ENCODE data around the gene PILRB.
"Not testable (repeated sequence)": the region's sequence is repeated elsewhere in the genome, so short reads cannot be mapped to it uniquely, and the experiment has no call there.

PILRB gene

DNA sequence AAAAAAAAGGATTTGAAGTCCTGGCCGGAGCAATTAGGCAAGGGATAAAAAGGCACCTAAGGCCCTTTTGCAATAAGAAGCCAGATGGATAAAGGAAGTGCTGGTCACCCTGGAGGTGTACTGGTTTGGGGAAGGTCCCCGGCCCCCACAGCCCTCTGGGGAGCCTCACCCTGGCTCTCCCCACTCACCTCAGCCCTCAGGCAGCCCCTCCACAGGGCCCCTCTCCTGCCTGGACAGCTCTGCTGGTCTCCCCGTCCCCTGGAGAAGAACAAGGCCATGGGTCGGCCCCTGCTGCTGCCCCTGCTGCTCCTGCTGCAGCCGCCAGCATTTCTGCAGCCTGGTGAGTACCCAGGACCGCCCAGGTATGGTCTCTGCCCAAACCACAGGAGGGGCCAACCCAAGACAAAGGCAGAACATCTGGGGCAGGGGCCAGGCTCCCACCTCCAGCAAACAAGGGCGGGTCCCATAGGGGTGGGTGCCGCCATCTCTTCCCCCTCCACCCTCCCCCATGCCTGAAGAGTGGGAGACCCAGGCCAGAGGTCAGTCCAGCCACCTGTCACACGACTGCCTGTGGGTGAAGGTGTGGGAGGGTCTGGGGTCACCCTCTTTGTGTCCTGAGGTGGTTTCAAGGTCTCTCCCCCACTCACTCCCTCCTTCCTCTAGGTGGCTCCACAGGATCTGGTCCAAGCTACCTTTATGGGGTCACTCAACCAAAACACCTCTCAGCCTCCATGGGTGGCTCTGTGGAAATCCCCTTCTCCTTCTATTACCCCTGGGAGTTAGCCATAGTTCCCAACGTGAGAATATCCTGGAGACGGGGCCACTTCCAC is at the start of gene PILRB:
PILRB (plus strand) TSS at position 91 of the 830 bp plus-strand sequence; CDS start at position 277, 186 bp downstream.
- no peak for DNase-seq

DNA sequence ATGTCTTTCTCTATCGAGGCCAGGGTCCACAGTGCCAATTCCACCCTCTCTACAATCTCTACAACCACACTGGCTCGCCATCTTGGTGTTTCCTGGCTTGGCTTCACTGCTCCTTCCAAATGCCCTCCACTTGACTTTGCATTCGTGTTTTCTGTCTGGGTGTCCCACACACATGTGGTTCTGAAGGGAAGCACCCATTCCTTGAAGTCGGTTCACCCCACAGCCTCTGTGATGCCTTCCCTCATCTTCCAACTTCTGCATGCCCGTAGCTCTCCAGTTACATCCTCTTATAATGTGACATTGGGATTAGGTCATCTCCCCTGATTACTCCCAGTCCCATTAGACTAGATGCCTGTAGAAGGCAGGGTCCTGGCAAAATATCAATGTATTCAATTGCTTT is 39.6 kb upstream of the PILRB start:
- DNase-seq = not testable (repeated sequence)

- DNase-seq = not testable (repeated sequence)
Observed at GRCh38 chr7:100321648-100322047, 36.3 kb upstream of the PILRB start.

GRCh38 chr7:100324194-100324593 is 33.7 kb upstream of the PILRB start:
- DNase-seq = not testable (repeated sequence)

DNA sequence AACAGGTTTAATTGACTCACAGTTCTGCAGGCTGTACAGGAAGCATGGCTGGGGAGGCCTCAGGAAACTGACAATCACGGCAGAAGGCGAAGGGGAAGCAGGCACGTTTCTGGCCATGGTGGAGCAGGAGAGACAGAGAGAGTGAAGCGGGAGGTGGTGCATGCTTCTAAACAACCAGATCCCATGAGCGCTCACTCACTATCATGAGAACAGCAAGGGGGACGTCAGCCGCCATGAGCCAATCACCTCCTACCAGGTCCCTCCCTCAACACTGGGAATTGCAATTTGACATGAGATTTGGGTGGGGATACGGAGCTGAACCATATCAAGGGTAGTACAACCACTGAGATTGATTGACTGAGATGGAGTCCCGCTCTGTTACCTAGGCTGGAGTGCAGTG is 32.2 kb upstream of the PILRB start:
- not testable (repeated sequence) for DNase-seq

- DNase-seq = not testable (repeated sequence)
Observed at GRCh38 chr7:100326914-100327313, 31.0 kb upstream of the PILRB start.

DNA sequence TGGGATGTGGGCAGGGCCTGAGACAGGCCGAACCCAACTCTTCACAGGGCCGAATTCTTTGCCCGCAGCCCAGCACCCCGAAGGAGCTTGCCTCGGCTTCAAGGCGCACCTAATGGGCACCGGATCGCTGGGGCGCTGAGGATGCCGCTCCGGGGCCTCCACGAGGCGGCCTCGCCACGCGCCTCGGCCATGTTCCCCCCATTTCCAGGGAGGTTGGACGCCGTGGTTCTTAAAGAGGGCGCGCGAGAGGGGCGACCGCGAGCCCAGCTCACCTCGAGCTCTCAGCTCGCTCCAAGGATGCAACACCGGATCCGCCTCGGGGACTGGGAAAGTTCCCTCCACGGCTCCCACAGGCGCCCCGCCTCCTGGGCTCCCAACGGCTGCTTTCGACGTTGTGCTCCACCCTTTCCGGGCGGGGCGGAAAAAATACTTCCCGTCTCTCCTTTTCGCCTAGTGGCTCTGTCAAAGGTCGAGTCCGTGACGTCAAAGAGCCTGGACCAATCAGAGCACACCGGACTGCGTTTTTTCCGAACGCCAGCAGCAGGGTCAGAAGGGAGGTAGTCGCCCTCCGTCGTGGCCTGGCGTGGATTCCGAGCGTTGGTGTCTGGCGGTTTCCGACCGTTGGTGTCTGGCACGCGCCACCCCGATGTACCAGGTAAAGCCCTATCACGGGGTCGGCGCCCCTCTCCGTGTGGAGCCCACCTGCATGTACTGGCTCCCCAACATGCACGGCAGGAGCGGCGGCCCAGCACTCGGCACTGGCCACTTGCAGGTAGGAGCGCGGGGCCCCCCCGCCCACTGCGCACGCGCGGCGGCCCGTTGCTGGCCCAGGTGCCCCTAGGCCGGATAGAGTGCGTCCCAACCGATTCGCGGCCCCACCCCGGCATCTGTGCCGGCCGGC is 22.1 kb upstream of the PILRB start:
- peak; percentile 64 to 69 for DNase-seq

- DNase-seq = not testable (repeated sequence)
Observed at GRCh38 chr7:100338083-100338696, 19.7 kb upstream of the PILRB start.

- DNase-seq = not testable (repeated sequence)
Observed at GRCh38 chr7:100341286-100341685, 16.6 kb upstream of the PILRB start.

DNA sequence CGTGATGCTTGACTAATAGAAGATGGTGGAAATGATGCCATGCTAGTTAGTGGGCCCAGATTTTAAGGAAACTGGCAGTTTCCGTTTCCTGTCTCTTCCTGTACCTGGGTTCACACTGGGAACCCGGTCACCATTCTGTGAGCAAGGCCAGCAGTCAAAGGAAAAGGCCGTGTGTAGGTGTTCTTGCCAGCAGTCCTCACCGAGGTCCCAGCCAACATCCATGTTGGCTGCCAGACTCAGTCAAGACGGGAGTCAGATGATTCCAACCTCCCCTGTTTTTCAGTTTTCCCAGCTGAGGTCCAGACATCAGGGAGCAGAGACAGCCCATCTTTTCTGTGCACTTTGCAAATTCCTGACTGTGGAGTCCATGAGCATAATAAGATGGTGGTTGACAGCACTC is 15.2 kb upstream of the PILRB start:
- DNase-seq = no peak

DNA sequence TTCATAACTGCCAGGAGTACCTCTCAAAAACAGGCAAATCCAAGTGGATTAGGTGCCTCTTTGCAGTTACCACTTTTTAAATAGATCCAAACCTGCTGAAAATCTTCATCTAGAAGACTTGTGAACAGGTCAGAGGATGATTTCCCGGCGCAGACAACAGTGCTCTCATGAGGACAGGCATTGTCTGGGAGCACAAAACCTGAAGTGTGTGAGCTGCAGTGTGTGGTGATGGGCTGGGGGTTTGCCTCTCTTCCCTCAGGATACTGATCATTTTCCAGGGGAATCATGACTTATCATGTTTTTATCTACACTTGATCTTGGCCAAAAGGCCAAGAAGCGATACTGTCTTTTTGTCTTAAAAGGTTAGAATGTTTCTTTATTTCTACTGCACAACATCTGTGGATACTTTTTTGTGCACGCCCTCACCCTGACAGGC is 13.8 kb upstream of the PILRB start:
- not testable (repeated sequence) for DNase-seq

- peak in 1 of 2 experiments; percentile 26 for DNase-seq
Observed at GRCh38 chr7:100344560-100345287, 13.2 kb upstream of the PILRB start.

GRCh38 chr7:100345288-100345672 is 12.6 kb upstream of the PILRB start:
- peak; percentile 26 to 48 for DNase-seq

GRCh38 chr7:100346921-100347320 is 11.0 kb upstream of the PILRB start:
- DNase-seq = no peak

DNA sequence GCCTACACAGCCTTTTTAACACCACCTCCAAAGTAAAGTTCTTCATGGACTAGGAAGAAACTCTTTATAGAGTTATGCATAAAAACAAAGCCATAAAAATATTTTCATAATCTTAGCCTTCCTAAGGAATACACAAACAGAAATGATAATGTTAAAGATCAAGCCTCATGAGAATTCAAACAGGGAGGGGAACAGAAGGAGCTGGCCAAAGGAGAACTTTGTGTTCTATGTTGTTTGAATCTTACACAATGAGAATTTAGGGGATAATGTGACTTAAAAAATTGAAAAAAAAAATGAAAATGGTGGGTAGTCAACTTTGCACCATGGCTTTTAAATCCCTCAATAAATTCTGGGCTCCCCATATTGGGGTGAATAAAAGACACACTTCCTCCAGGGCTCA is 9.1 kb upstream of the PILRB start:
- no peak for DNase-seq

- no peak for DNase-seq
Observed at GRCh38 chr7:100349757-100350156, 8.2 kb upstream of the PILRB start.

GRCh38 chr7:100351657-100352058 is 6.3 kb upstream of the PILRB start:
- no peak for DNase-seq

DNA sequence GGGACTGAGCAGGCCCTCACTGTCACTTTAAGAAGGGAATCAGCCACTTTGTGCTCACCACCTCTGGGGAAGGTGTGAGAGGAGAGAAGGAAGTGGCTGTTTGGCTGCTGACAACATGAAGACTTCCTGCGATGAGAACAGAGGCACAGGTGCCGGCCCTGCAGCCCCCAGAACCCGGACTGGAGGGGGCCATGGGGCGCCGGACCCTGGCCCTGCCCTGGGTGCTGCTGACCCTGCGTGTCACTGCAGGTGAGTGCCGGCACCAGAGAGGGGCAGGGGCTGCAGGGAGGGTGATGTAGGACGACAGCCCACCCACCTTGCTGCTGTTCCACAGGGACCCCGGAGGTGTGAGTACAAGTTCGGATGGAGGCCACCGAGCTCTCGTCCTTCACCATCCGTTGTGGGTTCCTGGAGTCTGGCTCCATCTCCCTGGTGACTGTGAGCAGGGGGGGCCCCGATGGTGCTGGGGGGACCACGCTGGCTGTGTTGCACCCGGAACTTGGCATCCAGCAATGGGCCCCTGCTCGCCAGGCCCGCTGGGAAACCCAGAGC is 5.6 kb upstream of the PILRB start:
- DNase-seq = not testable (repeated sequence)

DNA sequence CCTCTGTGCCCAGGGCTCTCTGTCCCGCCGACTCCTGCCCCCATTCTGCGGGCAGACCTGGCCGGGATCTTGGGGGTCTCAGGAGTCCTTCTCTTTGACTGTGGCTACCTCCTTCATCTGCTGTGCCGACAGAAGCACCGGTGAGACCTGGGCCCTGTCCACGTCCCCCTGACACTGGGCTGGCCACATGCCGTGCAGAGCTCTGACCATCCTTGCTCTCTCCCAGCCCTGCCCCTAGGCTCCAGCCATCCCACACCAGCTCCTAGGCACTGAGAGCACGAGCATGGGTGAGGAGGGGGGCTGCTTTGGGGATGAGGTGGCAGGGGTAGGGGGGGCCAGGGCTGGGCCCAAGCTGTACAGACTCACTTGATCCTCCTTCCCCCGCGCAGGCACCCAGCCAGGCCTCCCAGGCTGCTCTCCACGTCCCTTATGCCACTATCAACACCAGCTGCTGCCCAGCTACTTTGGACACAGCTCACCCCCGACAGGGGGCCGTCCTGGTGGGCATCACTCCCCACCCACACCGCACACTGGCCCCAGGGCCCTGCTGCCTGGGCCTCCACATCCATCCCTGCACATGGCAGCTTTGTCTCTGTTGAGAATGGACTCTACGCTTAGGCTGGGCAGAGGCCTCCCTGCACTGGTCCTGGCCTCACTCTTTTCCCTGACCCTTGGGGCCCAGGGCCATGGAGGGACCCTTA is 4.8 kb upstream of the PILRB start:
- DNase-seq = no peak

GRCh38 chr7:100353685-100354330 is 4.1 kb upstream of the PILRB start:
- DNase-seq = no peak

Measured in AML-193 (cell line).